HEK293 (cell line): ENCODE measurements around the gene PLA2G2E.

Source experiments
- CTCF ChIA-PET: fragments of 350-600 bp; formaldehyde crosslinking; extraction: SDS; loops from one replicate; lab custom pipeline; 2021; ENCODE audit warnings: antibody characterized with exemption; lab: Yijun Ruan, JAX
- POLR2A ChIA-PET: fragments of 300-600 bp; formaldehyde crosslinking; extraction: SDS; loops from one replicate; lab custom pipeline; 2020; ENCODE audit warnings: antibody characterized with exemption, inconsistent platforms; lab: Yijun Ruan, JAX
- H3K27ac ChIP-seq: fragments of 200-500 bp; sonication (Bioruptor generic); 2 replicates; pipeline ENCODE4 v1.5.1; 2014; ENCODE audit warnings: low read depth, low read length, control low read depth, inconsistent platforms; ENCODE audit errors: extremely low read depth
- H3K36me3 ChIP-seq, 2 experiments: fragments of 200-500 bp in 1 of 2; sonication (Bioruptor generic) in 1 of 2; 1 replicate in 1 of 2; 2 replicates in 1 of 2; pipeline ENCODE4 v1.5.1; 2014 to 2017; ENCODE audit warnings: inconsistent platforms in 2 of 2, low read length in 2 of 2; ENCODE audit not compliant: control insufficient read depth in 2 of 2, insufficient read depth in 1 of 2
- H3K4me1 ChIP-seq: fragments of 200-500 bp; sonication (Bioruptor generic); 2 replicates; pipeline ENCODE4 v1.5.1; 2014; ENCODE audit warnings: mild to moderate bottlenecking, low read length, inconsistent platforms; ENCODE audit not compliant: control insufficient read depth, insufficient read depth
- H3K4me3 ChIP-seq: 2 replicates; pipeline ENCODE4 v1.5.1; 2011; ENCODE audit warnings: low read depth, mild to moderate bottlenecking, control low read depth, low read length, moderate library complexity
- H3K9me3 ChIP-seq: fragments of 200-500 bp; sonication (Bioruptor generic); 2 replicates; pipeline ENCODE4 v1.5.1; 2014; ENCODE audit warnings: low read depth, low read length, inconsistent platforms; ENCODE audit not compliant: control insufficient read depth, insufficient read depth
- GLI4 ChIP-seq: fragments of 450-650 bp; formaldehyde crosslinking; IDR thresholded peaks from 2 replicates; pipeline ENCODE4 v1.5.1; 2016; ENCODE audit warnings: missing biosample characterization, missing genetic modification characterization
- MYNN ChIP-seq: fragments of 450-650 bp; formaldehyde crosslinking; IDR thresholded peaks from 2 replicates; pipeline ENCODE4 v1.5.1; 2016; ENCODE audit warnings: missing biosample characterization, missing genetic modification characterization, borderline replicate concordance
- PRDM1 ChIP-seq: fragments of 450-650 bp; formaldehyde crosslinking; IDR thresholded peaks from 2 replicates; pipeline ENCODE4; 2016; ENCODE audit warnings: missing biosample characterization, missing genetic modification characterization
- PRDM10 ChIP-seq: fragments of 450-650 bp; formaldehyde crosslinking; IDR thresholded peaks from 2 replicates; pipeline ENCODE4 v1.5.1; 2016; ENCODE audit warnings: missing biosample characterization, missing genetic modification characterization
- TCF7L2 ChIP-seq: IDR thresholded peaks from 2 replicates; pipeline ENCODE4 v1.6.1; 2011; ENCODE audit warnings: low read depth, mild to moderate bottlenecking, inconsistent platforms, low read length, moderate library complexity, borderline replicate concordance
- ZBTB20 ChIP-seq: fragments of 450-650 bp; formaldehyde crosslinking; IDR thresholded peaks from 2 replicates; pipeline ENCODE4 v1.5.1; 2016; ENCODE audit warnings: missing biosample characterization, missing genetic modification characterization
- ZNF138 ChIP-seq: fragments of 450-650 bp; formaldehyde crosslinking; IDR thresholded peaks from 2 replicates; pipeline ENCODE4 v1.5.1; 2016; ENCODE audit warnings: missing biosample characterization, missing genetic modification characterization, borderline replicate concordance
- ZNF19 ChIP-seq: fragments of 450-650 bp; formaldehyde crosslinking; IDR thresholded peaks from 2 replicates; pipeline ENCODE4; 2016; ENCODE audit warnings: missing biosample characterization, missing genetic modification characterization, low read depth
- ZNF223 ChIP-seq: fragments of 450-650 bp; formaldehyde crosslinking; IDR thresholded peaks from 2 replicates; pipeline ENCODE4 v1.5.1; 2016; ENCODE audit warnings: missing biosample characterization, missing genetic modification characterization
- ZNF24 ChIP-seq: fragments of 450-650 bp; formaldehyde crosslinking; IDR thresholded peaks from 2 replicates; pipeline ENCODE4 v1.5.1; 2016; ENCODE audit warnings: missing biosample characterization, missing genetic modification characterization
- ZNF311 ChIP-seq: fragments of 450-650 bp; formaldehyde crosslinking; IDR thresholded peaks from 2 replicates; pipeline ENCODE4 v1.5.1; 2017; ENCODE audit warnings: missing biosample characterization, missing genetic modification characterization, borderline replicate concordance
- ZNF37A ChIP-seq: fragments of 450-650 bp; IDR thresholded peaks from 2 replicates; pipeline ENCODE4 v1.5.1; 2018; ENCODE audit warnings: missing biosample characterization, missing genetic modification characterization
- ZNF510 ChIP-seq: fragments of 450-650 bp; formaldehyde crosslinking; IDR thresholded peaks from 2 replicates; pipeline ENCODE4 v1.5.1; 2018; ENCODE audit warnings: mild to moderate bottlenecking, missing genetic modification characterization, missing biosample characterization; ENCODE audit not compliant: insufficient replicate concordance
- ZNF623 ChIP-seq: fragments of 450-650 bp; formaldehyde crosslinking; IDR thresholded peaks from 2 replicates; pipeline ENCODE4 v1.5.1; 2016; ENCODE audit warnings: missing biosample characterization, missing genetic modification characterization

PLA2G2E gene, protein sequence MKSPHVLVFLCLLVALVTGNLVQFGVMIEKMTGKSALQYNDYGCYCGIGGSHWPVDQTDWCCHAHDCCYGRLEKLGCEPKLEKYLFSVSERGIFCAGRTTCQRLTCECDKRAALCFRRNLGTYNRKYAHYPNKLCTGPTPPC

DNA sequence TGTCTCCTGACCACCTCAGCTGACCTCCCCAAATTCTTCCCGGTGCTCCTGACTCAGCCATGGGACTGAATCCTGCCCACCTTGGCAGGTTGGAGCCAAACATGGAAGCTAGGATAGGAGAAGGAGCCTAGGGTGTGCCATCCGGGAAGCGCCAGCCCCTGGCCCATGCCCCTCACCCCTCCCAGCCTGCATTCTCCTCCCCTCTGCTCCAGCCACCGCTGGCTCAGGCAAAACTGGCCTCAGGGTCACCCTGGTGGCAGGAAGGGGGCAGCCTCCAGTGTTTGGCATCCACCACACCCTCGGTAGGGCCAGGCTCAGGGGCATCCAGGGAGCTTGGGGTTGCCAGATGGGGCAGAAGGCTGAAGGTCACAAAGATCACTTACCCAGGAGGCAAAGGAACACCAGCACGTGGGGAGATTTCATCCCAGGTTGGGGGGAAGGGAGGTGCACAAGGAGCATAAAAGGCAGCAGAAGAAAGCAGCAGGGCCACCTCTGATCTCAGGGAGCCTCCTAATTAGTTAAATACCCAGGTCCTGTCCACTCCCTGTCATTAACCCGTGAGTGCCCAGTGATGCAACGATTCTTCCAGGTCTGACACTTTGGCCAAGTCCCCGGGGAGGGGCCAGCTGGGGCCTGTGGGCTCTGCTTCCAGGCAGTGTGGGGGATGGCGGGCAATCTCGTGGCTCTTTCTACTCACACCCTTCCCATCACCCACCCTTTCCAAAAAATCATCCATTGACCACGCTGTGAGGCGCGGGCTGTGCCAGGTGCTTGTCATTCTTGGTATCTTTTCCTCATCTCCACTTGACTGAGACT, at the start of gene PLA2G2E:
TSS of gene PLA2G2E (minus strand) at position 481 of the 816 bp plus-strand sequence. CDS start at position 423, 58 bp downstream.
- Histone ChIP-seq H3K4me3 (no peak within 1 kb of the TSS), H3K36me3 (no peaks in the 10 kb centered on the region), H3K4me1 (no peaks in the 10 kb centered on the region), H3K9me3 (no peaks in the 10 kb centered on the region), H3K27ac (no peak within 1 kb of the TSS)
- POLR2A ChIA-PET, result no interaction called here
- no peak for TF ChIP-seq ZNF510 (tag by site-specific recombination)
- CTCF ChIA-PET, result interaction anchor here (0.7 kb wide), 1 partner anchor 439 kb away, joined by 4 read pairs; no protein-coding TSS in a partner anchor

GRCh38 chr1:19971664-19972063, 48.2 kb upstream of the PLA2G2E start:
- Histone ChIP-seq H3K27ac (no peak overlapping the region), H3K9me3 (no peaks in the 10 kb centered on the region), H3K36me3 (no peaks in the 10 kb centered on the region), H3K4me1 (peaks cover 5% of the 10 kb centered on the region), H3K4me3 (no peak overlapping the region)
- ChIA-PET POLR2A (interaction anchor here (0.5 kb wide), 1 partner anchor 1004 kb away, joined by 7 read pairs; no protein-coding TSS in a partner anchor), CTCF (interaction anchor here (2.5 kb wide), 1 partner anchor 224 kb away, joined by 5 read pairs; no protein-coding TSS in a partner anchor)
- TF ChIP-seq ZNF138 (tag by site-specific recombination), result no peak
- no peak for TF ChIP-seq ZNF24 (tag by site-specific recombination)
- no peak for TF ChIP-seq ZNF223
- no peak for TF ChIP-seq ZNF37A (tag by site-specific recombination)

GRCh38 chr1:19969898-19970660, 46.7 kb upstream of the PLA2G2E start:
- ChIA-PET POLR2A (no interaction called here), CTCF (interaction anchor here (0.5 to 2.5 kb wide), 2 partner anchors 119 to 225 kb away, joined by 3 to 5 read pairs; no protein-coding TSS in a partner anchor)
- no peak for TF ChIP-seq PRDM10 (tag by site-specific recombination)
- TF ChIP-seq ZBTB20 (tag by site-specific recombination), result no peak
- no peak for TF ChIP-seq PRDM1 (tag by site-specific recombination)
- TF ChIP-seq TCF7L2, result no peak
- TF ChIP-seq ZNF623 (tag by site-specific recombination), result no peak
- TF ChIP-seq GLI4 (tag by site-specific recombination), result no peak
- Histone ChIP-seq H3K4me3 (no peak overlapping the region), H3K4me1 (no peaks in the 10 kb centered on the region; the same call in 1 of the 2 replicates), H3K9me3 (no peaks in the 10 kb centered on the region), H3K27ac (no peak overlapping the region), H3K36me3 (no peaks in the 10 kb centered on the region)

GRCh38 chr1:19967808-19968207, 44.4 kb upstream of the PLA2G2E start:
- H3K9me3 ChIP-seq, result no peaks in the 10 kb centered on the region
- CTCF ChIA-PET, result interaction anchor here (0.6 kb wide), 1 partner anchor 41 kb away, joined by 3 read pairs; no protein-coding TSS in a partner anchor
- H3K4me1 ChIP-seq, result no peaks in the 10 kb centered on the region
- no peaks in the 10 kb centered on the region for H3K36me3 ChIP-seq
- no peak overlapping the region for H3K4me3 ChIP-seq
- no peak overlapping the region for H3K27ac ChIP-seq
- no peak for TF ChIP-seq MYNN (tag by site-specific recombination)
- TF ChIP-seq ZNF19 (tag by site-specific recombination), result no peak
- no peak for TF ChIP-seq ZNF311 (tag by site-specific recombination)
- POLR2A ChIA-PET, result no interaction called here
